HepG2 (cell line): ENCODE results near the gene EMILIN1. TPM values are rescaled to one million over a fixed set of nuclear protein-coding genes. Genes with fewer than 3 reads are reported as not detected.

Source experiments
- ATAC-seq: fragments of 200-7000 bp; cut with Tn5 transposase; 3 replicates; pipeline ENCODE4 v1.9.1; 2020; ENCODE audit warnings: mild to moderate bottlenecking, moderate library complexity
- BruUV-seq: library from RNA; stranded (reverse); fragments of 400-500 nt; replicated peaks from 2 replicates; lab custom pipeline; 2021; lab: Mats Ljungman, UMichigan
- CTCF ChIA-PET: fragments of 300-600 bp; formaldehyde crosslinking; extraction: SDS; loops from one replicate; lab custom pipeline; 2021; ENCODE audit warnings: low total read pairs, inconsistent platforms, low intra/inter-chr PET ratio; lab: Yijun Ruan, JAX
- POLR2A ChIA-PET: fragments of 350-600 bp; sonication (Branson Sonifier 250); formaldehyde crosslinking; loops from one replicate; lab custom pipeline; 2020; ENCODE audit warnings: antibody characterized with exemption, inconsistent platforms; lab: Yijun Ruan, JAX
- DNase-seq: peaks from one replicate; pipeline ENCODE4 v3.0.0-alpha.2; 2015; ENCODE audit warnings: low spot score
- FAIRE-seq: peaks from 3 replicates; lab custom pipeline; 2011; peaks lifted over from hg19 to GRCh38; lab: Jason Lieb, UNC
- H2AFZ ChIP-seq: one replicate; pipeline ENCODE4 v1.6.1; 2011; ENCODE audit warnings: low read length, inconsistent platforms
- H3K27ac ChIP-seq: fragments of 300-600 bp; 3 replicates; pipeline ENCODE4 v1.8.0; 2011; ENCODE audit warnings: mixed run types, mild to moderate bottlenecking, mixed read lengths, low read length, inconsistent platforms; ENCODE audit not compliant: insufficient read depth; ENCODE audit errors: extremely low read length
- H3K27me3 ChIP-seq, 2 experiments: fragments of 200-600 bp in 1 of 2; 2 replicates in 1 of 2; 3 replicates in 1 of 2; pipeline versions ENCODE4 v1.6.0 to v1.8.0; 2011; ENCODE audit warnings: low read length in 2 of 2, mild to moderate bottlenecking in 2 of 2, moderate library complexity in 2 of 2, inconsistent platforms in 1 of 2; ENCODE audit not compliant: insufficient read depth in 2 of 2, control insufficient read depth in 1 of 2
- H3K36me3 ChIP-seq, 2 experiments: fragments of 200-600 bp in 1 of 2; replicated peaks in 1 of 2; 2 replicates in 1 of 2; 3 replicates in 1 of 2; pipeline versions ENCODE4 v1.5.1 to v1.8.0; 2011; ENCODE audit warnings: low read length in 2 of 2, inconsistent platforms in 1 of 2; ENCODE audit not compliant: insufficient read depth in 2 of 2, control insufficient read depth in 1 of 2
- H3K4me1 ChIP-seq: 2 replicates; pipeline ENCODE4 v1.5.1; 2012; ENCODE audit warnings: low read length, inconsistent platforms; ENCODE audit not compliant: insufficient read depth
- H3K4me2 ChIP-seq: 2 replicates; pipeline ENCODE4 v1.6.0; 2011; ENCODE audit warnings: low read depth, low read length, inconsistent platforms
- H3K4me3 ChIP-seq, 3 experiments: fragments of 200-600 bp in 1 of 3; sonication (generic), shearing (Covaris generic) in 1 of 3; replicated peaks in 1 of 3; 2 replicates each; pipeline ENCODE4 v1.5.1; 2011 to 2016; ENCODE audit warnings: low read length in 3 of 3, inconsistent platforms in 2 of 3, low read depth in 2 of 3, mild to moderate bottlenecking in 2 of 3, control low read depth in 1 of 3, mixed read lengths in 1 of 3; ENCODE audit not compliant: insufficient read depth in 1 of 3
- H3K79me2 ChIP-seq: one replicate; pipeline ENCODE4 v1.6.1; 2011; ENCODE audit warnings: low read length, inconsistent platforms; ENCODE audit not compliant: insufficient read depth
- H3K9ac ChIP-seq: 2 replicates; pipeline ENCODE4 v1.6.0; 2011; ENCODE audit warnings: mild to moderate bottlenecking, low read depth, low read length, inconsistent platforms; ENCODE audit not compliant: insufficient read depth
- H3K9me3 ChIP-seq: 2 replicates; pipeline ENCODE4 v1.5.1; 2012; ENCODE audit warnings: mild to moderate bottlenecking, low read length
- H4K20me1 ChIP-seq: 2 replicates; pipeline ENCODE4 v1.6.0; 2011; ENCODE audit warnings: inconsistent platforms, mild to moderate bottlenecking, low read length, moderate library complexity; ENCODE audit not compliant: insufficient read depth
- CBX5 ChIP-seq: sonication (generic); formaldehyde crosslinking; IDR thresholded peaks from 2 replicates; pipeline ENCODE4 v1.4.0; 2020; ENCODE audit warnings: missing genetic modification reagents, borderline replicate concordance
- FOSL2 ChIP-seq: sonication (generic); formaldehyde crosslinking; IDR thresholded peaks from 2 replicates; pipeline ENCODE4 v1.4.0; 2020; ENCODE audit warnings: missing genetic modification reagents
- KAT7 ChIP-seq: IDR thresholded peaks from 2 replicates; pipeline ENCODE4 v1.6.1; 2018; ENCODE audit warnings: borderline replicate concordance, missing compliant biosample characterization
- POLR2AphosphoS5 ChIP-seq: IDR thresholded peaks from 2 replicates; pipeline ENCODE4 v1.6.1; 2012; ENCODE audit warnings: low read depth, low read length
- RARG ChIP-seq: sonication (generic); formaldehyde crosslinking; IDR thresholded peaks from 2 replicates; pipeline ENCODE4 v1.4.0; 2020; ENCODE audit warnings: low read depth, mild to moderate bottlenecking, missing genetic modification reagents
- SIN3B ChIP-seq: fragments of 150-350 bp; IDR thresholded peaks from 2 replicates; pipeline ENCODE4 v1.6.1; 2014; ENCODE audit warnings: low read length
- SYNCRIP ChIP-seq: fragments of 200-400 bp; formaldehyde crosslinking; IDR thresholded peaks from 2 replicates; pipeline ENCODE4 v1.6.1; 2018; ENCODE audit warnings: mild to moderate bottlenecking, low read depth, low read length; ENCODE audit not compliant: insufficient read depth
- TCF7L2 ChIP-seq: IDR thresholded peaks from 2 replicates; pipeline ENCODE4 v1.6.1; 2011; ENCODE audit warnings: mild to moderate bottlenecking, low read depth, low read length, moderate library complexity
- ZNF232 ChIP-seq: sonication (generic); formaldehyde crosslinking; IDR thresholded peaks from 2 replicates; pipeline ENCODE4 v1.4.0; 2020; ENCODE audit warnings: missing genetic modification reagents, borderline replicate concordance
- ZNF282 ChIP-seq: fragments of 450-650 bp; IDR thresholded peaks from 2 replicates; pipeline ENCODE4 v1.6.1; 2018; ENCODE audit not compliant: partially characterized antibody
- ZNF619 ChIP-seq: sonication (generic); formaldehyde crosslinking; IDR thresholded peaks from 2 replicates; pipeline ENCODE4 v1.4.0; 2020; ENCODE audit warnings: mild to moderate bottlenecking, missing genetic modification reagents
- WGBS: methylation state at CpG from one replicate; pipeline ENCODE4 v1.1.6; 2017; ENCODE audit warnings: low lambda C conversion rate; 5-methylcytosine and 5-hydroxymethylcytosine counted together
- in situ Hi-C: cut with HindIII; loops from 2 replicates; pipeline ENCODE4 v1.10.0; 2017; ENCODE audit warnings: low pct_unique_long_range_greater_than_20kb; ENCODE audit not compliant: extremely low pct_ligation_motif_present
- intact Hi-C: fragments of 100-400 bp; cut with micrococcal nuclease; formaldehyde crosslinking; loops from one replicate; pipeline ENCODE4 v1.10.0; 2022; ENCODE audit not compliant: unreplicated experiment
- polyA plus RNA-seq, 8 experiments: library from polyadenylated mRNA; depleted of rRNA in 3 of 8; stranded (reverse) in 7 of 8; unstranded in 1 of 8; fragments of >200 nt; fragmentation: Illumina TruSeq in 4 of 8; extraction: Trizol in 4 of 8; gene quantifications; 2 replicates each; pipeline versions ENCODE4 v1.2.1 to v1.2.3, GENCODE V29; 2011 to 2016; ENCODE audit warnings: low read depth in 4 of 8, missing spikeins in 1 of 8, mixed read lengths in 1 of 8; ENCODE audit not compliant: insufficient read depth in 1 of 8
- total RNA-seq, 5 experiments: library from RNA; depleted of rRNA; stranded (reverse); fragments of >200 nt; fragmentation: Illumina TruSeq; extraction: Trizol; gene quantifications; 2 replicates each; pipeline ENCODE4 v1.2.3, GENCODE V29; 2016; ENCODE audit warnings: low read depth in 1 of 5
- TF ChIP-seq, protein P1 (sequence below): sonication (generic); formaldehyde crosslinking; IDR thresholded peaks from 2 replicates; pipeline ENCODE4 v1.9.0; 2021; ENCODE audit warnings: missing genetic modification reagents, mild to moderate bottlenecking, borderline replicate concordance
- TF ChIP-seq, protein P2 (sequence below): sonication (generic); formaldehyde crosslinking; IDR thresholded peaks from 2 replicates; pipeline ENCODE4 v1.4.0; 2020; ENCODE audit warnings: missing genetic modification reagents, borderline replicate concordance

EMILIN1 gene
- total and polyA plus RNA-seq, 2 of the 13 experiments (the other 11 are each of a cell fraction or from before 2014, with no cell fraction given): 8.1 to 9.7 TPM

GRCh38 chr2:27053321-27053720 lies 25.1 kb upstream of the EMILIN1 start:
- H3K9me3 ChIP-seq: no peaks in the 10 kb centered on the region
- no peak overlapping the region for H3K9ac ChIP-seq
- POLR2A ChIA-PET: interaction anchor here (0.9 to 6.4 kb wide), 4 partner anchors 10 to 34 kb away, joined by 3 to 100 read pairs (median 73); partner anchors contain the start of genes EMILIN1 and OST4
- in situ Hi-C loops: no loop called here
- FAIRE-seq: no peak
- peak overlapping the region; percentile 81; the same call in 1 of the 2 replicates for H3K4me2 ChIP-seq
- intact Hi-C loops: no loop called here
- peaks cover 11 to 52% of the 10 kb centered on the region in 2 experiments for H3K36me3 ChIP-seq
- H4K20me1 ChIP-seq: peaks cover 3% of the 10 kb centered on the region; the same call in 1 of the 2 replicates
- no peak overlapping the region for H2AFZ ChIP-seq
- CTCF ChIA-PET: no interaction called here
- H3K27me3 ChIP-seq: no peaks in the 10 kb centered on the region; a peak in 1 of 5 replicates
- peaks cover 24% of the 10 kb centered on the region for H3K4me1 ChIP-seq
- no peak for ATAC-seq
- TF ChIP-seq POLR2AphosphoS5: 0 out of 2 replicates have a peak, but pooled peaks have one; percentile 25
- no peak for TF ChIP-seq KAT7 (CRISPR knock-in tag)
- peaks cover 8% of the 10 kb centered on the region for H3K79me2 ChIP-seq
- H3K27ac ChIP-seq: no peak overlapping the region
- WGBS: 89% methylated on average over 11 of the region's 11 CpGs
- DNase-seq: no peak
- BruUV-seq: no TSS peak
- H3K4me3 ChIP-seq: no peak overlapping the region

DNA sequence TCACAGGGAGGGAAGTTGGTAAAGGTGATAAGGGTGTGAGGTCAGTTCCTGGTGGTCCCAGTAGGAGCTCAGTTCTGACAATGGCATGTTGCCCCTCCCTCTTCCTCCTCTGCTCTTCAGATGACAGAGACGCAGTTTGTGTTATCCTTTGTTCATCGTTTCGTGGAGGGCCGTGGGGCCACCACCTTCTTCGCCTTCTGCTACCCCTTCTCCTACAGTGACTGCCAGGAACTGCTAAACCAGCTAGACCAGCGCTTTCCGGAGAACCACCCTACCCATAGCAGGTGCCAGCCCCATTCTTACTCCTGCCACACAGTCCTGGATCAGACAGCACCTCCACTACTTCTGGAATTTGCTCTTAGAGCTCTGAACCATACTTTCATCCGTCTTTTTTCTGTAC lies 24.6 kb upstream of the EMILIN1 start:
- FAIRE-seq (no peak), ATAC-seq (no peak), DNase-seq (no peak)
- H3K36me3 ChIP-seq: peaks cover 13 to 54% of the 10 kb centered on the region in 2 experiments
- ChIA-PET POLR2A (interaction anchor here (0.9 to 6.4 kb wide), 3 partner anchors 18 to 33 kb away, joined by 3 to 88 read pairs (median 58); partner anchors contain the start of genes EMILIN1 and OST4), CTCF (no interaction called here)
- no peak overlapping the region for H3K9ac ChIP-seq
- no peak overlapping the region for H3K27ac ChIP-seq
- intact Hi-C loops: no loop called here
- H3K4me1 ChIP-seq: peaks cover 24% of the 10 kb centered on the region
- no peak overlapping the region for H3K4me3 ChIP-seq
- no peaks in the 10 kb centered on the region; a peak in 1 of 5 replicates for H3K27me3 ChIP-seq
- peaks cover 8% of the 10 kb centered on the region for H3K79me2 ChIP-seq
- H4K20me1 ChIP-seq: peaks cover 3% of the 10 kb centered on the region; the same call in 1 of the 2 replicates
- in situ Hi-C loops: no loop called here
- no TSS peak for BruUV-seq
- H3K9me3 ChIP-seq: no peaks in the 10 kb centered on the region
- no peak overlapping the region for H2AFZ ChIP-seq
- H3K4me2 ChIP-seq: no peak overlapping the region
- 95% methylated on average over 8 of the region's 8 CpGs for WGBS
- no peak for TF ChIP-seq RARG
- no peak for TF ChIP-seq FOSL2
- no peak for TF ChIP-seq SYNCRIP
- TF ChIP-seq CBX5 (CRISPR knock-in tag): no peak
- TF ChIP-seq TCF7L2: no peak
- TF ChIP-seq, protein P1, sequence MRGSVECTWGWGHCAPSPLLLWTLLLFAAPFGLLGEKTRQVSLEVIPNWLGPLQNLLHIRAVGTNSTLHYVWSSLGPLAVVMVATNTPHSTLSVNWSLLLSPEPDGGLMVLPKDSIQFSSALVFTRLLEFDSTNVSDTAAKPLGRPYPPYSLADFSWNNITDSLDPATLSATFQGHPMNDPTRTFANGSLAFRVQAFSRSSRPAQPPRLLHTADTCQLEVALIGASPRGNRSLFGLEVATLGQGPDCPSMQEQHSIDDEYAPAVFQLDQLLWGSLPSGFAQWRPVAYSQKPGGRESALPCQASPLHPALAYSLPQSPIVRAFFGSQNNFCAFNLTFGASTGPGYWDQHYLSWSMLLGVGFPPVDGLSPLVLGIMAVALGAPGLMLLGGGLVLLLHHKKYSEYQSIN (CRISPR knock-in tag): no peak
- TF ChIP-seq SIN3B: no peak
- no peak for TF ChIP-seq ZNF282
- TF ChIP-seq ZNF619 (CRISPR knock-in tag): no peak
- TF ChIP-seq, protein P2, sequence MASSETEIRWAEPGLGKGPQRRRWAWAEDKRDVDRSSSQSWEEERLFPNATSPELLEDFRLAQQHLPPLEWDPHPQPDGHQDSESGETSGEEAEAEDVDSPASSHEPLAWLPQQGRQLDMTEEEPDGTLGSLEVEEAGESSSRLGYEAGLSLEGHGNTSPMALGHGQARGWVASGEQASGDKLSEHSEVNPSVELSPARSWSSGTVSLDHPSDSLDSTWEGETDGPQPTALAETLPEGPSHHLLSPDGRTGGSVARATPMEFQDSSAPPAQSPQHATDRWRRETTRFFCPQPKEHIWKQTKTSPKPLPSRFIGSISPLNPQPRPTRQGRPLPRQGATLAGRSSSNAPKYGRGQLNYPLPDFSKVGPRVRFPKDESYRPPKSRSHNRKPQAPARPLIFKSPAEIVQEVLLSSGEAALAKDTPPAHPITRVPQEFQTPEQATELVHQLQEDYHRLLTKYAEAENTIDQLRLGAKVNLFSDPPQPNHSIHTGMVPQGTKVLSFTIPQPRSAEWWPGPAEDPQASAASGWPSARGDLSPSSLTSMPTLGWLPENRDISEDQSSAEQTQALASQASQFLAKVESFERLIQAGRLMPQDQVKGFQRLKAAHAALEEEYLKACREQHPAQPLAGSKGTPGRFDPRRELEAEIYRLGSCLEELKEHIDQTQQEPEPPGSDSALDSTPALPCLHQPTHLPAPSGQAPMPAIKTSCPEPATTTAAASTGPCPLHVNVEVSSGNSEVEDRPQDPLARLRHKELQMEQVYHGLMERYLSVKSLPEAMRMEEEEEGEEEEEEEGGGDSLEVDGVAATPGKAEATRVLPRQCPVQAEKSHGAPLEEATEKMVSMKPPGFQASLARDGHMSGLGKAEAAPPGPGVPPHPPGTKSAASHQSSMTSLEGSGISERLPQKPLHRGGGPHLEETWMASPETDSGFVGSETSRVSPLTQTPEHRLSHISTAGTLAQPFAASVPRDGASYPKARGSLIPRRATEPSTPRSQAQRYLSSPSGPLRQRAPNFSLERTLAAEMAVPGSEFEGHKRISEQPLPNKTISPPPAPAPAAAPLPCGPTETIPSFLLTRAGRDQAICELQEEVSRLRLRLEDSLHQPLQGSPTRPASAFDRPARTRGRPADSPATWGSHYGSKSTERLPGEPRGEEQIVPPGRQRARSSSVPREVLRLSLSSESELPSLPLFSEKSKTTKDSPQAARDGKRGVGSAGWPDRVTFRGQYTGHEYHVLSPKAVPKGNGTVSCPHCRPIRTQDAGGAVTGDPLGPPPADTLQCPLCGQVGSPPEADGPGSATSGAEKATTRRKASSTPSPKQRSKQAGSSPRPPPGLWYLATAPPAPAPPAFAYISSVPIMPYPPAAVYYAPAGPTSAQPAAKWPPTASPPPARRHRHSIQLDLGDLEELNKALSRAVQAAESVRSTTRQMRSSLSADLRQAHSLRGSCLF (CRISPR knock-in tag): no peak
- no peak for TF ChIP-seq ZNF232 (CRISPR knock-in tag)
